Activated gamma-delta T cell treated with anti-CD3 and anti-CD28 coated beads, Interleukin-2, amount 50 U/mL, for 16 hours (primary cell): ENCODE data around the gene SPSB1.

Source experiments
- DNase-seq: peaks from one replicate; pipeline ENCODE4 v3.0.0-alpha.2; 2020; ENCODE audit warnings: low read depth

Gene SPSB1

DNA sequence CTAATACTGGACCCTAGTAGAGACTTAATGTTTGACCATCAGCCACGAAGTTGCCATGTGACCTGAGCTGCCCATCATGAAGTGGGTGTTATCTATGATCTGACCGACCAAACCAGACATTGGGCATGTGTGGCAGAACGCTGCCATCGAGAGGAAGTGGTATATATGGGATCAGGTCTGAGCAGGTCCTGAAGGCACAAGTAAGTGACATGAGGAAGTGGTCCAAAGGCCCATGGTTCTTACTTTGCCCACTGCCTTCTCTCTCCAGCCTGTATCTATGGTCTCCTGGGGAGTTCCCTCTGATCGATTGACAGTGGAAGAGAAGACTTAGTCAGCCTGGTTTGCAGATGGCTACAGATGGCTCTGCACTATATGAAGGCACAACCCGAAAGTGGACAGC, 7.9 kb downstream of the SPSB1 start:
- DNase-seq, result no peak

DNA sequence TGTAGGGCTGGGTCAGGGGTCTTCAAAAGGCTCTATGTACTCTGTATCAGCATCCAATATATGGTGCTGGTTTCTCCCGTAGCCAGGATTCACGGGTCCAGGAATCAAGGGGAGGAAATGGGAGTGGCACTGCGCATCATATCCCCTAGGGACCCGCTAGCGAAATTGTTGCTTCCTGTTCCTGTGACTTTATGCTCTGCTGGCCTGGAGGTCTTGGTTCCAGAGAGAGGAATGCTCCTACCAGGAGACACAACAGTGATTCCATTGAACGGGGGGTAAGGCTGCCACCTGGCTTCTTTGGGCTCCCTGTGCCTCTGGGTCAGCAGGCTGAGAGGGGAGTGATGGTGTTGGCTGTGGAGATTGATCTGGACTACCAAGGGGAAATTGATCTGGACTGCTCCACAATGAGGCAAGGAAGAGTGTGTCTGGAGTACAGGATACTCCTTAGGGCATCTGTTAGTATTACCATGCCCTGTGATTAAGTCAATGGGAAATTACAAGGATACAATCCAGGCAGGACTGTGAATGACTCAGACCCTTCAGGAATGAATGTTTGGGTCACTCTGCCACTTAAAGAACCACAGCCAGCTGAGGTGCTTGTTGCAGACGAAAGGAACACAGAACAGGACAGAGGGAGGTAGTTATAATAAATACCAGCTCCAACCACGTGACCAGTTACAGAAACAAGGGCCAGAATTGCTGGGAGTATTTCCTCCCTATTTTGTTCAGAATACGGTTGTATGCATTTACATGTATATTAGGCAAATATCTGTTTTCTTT, 10.2 kb downstream of the SPSB1 start:
- no peak for DNase-seq

- no peak for DNase-seq
These were observed 11.2 kb downstream of the SPSB1 start for GRCh38 chr1:9303916-9304315.

- DNase-seq, result no peak
These were observed 12.5 kb downstream of the SPSB1 start for GRCh38 chr1:9305216-9305615.

DNA sequence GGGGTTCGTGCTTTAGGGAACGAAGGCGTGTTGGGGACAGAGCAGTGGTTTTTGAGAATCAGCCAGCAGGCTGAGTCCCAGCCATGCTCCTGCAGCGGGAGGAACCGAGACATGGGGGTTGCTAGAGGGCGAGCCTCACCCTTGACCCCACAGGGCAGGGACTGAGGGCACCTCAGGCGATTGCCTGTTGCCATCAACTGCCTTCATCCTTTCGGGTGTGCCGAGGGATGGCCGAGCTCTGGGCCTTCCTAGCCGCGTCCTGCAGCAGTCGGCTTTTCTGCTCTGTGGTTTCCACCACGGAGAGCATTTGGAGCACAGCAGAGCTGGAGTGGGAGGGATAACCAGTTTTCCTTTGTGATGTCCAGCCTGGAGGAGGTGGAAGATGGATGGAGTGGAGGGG, 13.3 kb downstream of the SPSB1 start:
- no peak for DNase-seq

DNA sequence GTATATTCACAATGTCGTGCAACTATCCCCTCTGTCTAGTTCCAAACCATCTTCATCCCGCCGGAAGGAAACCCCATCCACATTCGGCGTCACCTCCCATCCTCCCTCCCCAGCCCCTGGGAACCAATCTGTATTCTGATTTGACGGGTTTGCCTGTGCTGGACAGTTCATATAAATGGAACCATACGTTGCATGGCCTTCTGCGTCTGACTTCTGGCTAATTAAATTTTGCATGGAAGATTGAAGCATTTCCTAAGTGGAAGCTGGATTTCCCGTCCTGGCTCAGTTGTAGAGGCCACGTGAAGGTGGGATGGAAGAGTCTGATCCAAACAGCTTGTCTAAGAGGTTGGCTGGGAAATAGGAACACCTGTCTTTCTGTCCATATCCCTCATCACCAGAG, 14.6 kb downstream of the SPSB1 start:
- no peak for DNase-seq

GRCh38 chr1:9308236-9308785, 15.6 kb downstream of the SPSB1 start:
- no peak for DNase-seq

DNA sequence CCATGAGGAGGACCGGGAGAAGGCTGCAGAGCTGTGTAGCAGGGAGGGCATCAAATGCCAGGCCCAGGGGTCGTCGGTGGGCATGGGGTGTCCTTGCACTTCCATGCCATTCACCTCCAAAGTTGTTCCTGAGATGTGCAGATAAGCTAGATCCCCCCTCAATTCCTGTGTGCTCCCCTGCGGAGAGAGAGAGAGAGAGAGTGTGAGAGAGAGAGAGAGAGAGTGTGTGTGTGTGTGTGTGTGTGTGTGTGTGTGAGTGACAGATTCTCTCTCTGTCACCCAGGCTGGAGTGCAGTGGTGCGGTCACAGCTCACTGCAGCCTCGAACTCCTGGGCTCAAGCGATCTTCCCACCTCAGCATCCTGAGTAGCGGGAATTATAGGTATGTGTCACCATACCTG, 16.4 kb downstream of the SPSB1 start:
- DNase-seq, result no peak

DNA sequence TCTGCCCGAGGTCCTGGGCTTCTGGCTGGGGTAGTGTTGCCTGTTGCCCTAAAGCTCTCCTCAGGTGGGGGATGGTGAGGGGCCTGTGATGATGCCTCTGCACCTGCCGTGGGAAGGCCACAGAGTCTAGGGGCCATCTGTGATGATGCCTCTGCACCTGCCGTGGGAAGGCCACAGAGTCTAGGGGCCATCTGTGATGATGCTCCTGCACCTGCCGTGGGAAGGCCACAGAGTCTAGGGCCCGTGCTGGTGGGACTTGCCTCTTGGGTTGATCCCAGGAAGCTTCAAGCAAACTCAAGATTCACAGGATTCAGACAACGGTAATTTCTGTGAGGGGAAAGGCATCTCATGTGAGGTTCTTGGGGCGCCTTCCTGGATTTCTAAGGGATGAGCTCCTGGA, 17.3 kb downstream of the SPSB1 start:
- no peak for DNase-seq

DNA sequence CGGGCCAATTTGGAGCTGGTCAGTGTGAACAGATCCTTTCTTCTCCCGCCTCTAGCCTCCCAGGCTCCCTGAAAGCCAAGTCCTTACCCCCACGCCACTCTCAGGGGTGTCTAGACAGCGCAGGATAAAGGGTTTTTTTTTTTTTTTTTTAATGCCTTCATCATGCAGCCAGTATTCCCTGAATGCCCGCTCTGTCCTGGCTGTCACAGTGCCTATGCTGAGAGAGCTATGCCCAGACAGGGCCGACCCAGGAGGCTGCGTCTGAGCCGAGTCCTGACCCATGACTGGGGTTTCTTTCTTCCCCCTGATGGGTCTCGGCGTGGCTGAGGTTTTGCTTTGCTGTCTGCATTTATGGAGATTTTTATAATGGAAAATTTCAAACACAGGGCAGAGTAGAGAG, 18.3 kb downstream of the SPSB1 start:
- no peak for DNase-seq

DNA sequence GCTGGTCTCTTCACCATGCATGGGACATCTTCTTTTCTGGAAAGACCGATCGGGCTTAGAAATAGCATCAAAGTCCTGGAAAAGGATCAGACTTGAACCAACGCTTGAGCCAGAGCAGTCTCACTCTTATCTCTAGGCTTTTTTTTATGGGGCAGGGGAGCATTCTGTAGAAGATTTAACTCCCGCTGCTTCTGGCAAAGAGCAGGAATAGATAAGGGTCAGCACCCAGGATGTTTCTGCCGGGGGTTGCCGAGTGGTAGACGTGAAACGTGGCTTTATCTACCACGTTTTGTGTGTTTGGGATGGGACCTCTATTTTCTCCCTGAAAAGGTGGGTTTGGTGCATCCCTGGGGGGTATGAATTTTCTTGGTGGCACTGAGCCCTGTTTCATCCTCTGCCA, 18.8 kb downstream of the SPSB1 start:
- no peak for DNase-seq

GRCh38 chr1:9312168-9312720, 19.6 kb downstream of the SPSB1 start:
- DNase-seq, result no peak

- no peak for DNase-seq
These were observed 20.9 kb downstream of the SPSB1 start for GRCh38 chr1:9313576-9313975.

GRCh38 chr1:9314111-9314510, 21.4 kb downstream of the SPSB1 start:
- no peak for DNase-seq

DNA sequence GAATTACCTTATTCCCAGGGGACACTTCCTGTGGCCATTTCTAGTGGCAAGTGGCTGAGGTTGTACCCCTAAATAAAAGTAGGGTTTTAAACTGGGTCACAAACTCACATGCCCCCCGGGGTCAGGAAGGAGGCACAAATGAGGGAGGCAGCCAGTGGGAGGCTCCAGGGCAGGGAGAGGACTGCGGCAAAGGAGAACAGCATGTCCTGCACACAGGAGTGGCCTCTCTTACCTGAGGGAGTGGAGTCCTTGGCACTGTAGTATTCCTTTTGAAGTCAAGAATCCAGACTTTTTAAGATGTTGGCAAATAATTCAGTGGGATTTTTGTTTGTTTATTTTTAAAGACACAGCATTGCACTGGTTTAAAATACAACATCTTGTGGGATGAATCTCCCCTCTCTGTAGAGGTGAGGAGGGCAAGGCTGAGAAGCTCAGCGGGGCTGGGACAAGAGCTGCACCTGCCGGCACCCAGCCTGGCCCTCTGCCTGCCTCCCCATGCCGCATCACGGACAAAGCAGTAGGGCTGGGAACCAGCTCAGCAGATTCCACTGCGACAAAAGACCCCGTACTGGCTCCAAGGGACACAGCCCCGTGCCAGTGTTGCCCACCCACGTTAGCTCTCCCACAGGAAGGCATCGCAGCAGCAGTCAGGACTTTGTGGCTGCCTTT, 22.2 kb downstream of the SPSB1 start:
- no peak for DNase-seq

DNA sequence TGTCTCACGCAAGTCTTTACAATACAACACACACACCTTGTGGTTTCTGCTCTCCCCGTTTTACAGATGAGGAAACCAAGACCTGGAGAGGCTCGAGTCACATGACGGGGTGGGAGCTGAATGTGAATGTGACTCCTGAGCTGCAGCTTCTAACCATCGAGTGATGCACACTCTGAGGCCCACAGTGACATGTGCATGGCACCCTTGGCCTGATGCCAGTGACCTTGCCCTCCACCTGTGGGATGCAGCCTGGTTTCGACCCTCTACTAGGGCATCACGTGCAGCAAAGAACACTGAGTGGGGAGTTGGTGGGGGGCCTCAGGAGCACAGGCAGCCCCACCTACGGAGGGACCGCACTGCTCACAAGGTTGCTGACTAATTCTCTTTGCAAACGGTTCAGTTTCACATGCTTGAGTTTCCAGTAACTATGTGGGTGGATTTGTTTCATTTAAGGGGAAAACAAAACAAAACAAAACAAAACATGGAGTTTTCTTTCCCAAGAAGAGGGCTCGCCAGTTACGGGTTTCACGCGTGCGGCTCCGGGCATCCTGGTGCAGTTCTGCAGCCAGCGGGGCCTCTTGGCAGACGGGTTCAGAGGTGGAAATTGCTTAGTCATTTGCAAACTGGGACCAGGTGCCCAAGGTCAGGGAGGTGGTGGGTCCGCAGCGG, 22.9 kb downstream of the SPSB1 start:
- DNase-seq, result peak; percentile 32

DNA sequence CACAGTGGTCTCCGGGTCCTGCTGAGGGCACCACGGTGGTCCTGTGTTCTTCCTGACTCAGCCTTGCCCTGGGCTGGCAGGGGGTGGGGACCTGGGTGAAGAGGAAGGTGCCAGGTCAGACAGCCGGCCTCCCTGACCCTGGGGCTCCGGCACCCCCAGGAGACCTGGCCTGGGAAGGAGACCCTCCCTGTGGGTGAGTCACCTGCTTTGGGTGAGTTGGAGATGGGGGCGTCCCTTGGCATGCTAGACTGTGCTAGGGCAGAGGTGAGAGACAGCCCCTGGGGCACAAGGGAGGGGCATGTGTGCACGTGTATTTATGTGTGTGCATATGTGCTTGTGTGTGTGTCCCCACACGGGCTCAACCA, 23.4 kb downstream of the SPSB1 start:
- no peak for DNase-seq

DNA sequence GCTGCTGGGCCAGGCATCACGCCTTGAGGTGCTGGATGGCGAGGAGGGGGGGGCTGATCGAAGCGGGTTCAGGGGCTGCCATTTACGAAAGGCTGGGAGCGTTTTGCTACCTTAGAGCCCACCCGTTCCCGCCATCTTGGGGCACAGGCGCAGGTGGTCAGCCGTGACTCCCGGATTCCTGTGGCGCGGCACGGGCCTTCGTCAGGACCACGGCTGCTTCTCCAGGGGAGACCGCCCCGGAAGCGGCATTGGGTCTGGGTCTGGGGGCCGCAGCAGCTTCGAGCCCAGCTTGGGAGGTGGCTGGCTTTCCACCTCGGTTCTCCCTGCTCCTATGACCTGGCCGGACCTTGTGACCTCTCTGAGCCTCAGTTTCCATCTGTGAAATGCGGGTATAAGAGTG, 23.8 kb downstream of the SPSB1 start:
- DNase-seq, result no peak

GRCh38 chr1:9317072-9317471, 24.4 kb downstream of the SPSB1 start:
- DNase-seq, result no peak

GRCh38 chr1:9317591-9318417, 25.1 kb downstream of the SPSB1 start:
- DNase-seq, result no peak

- DNase-seq, result no peak
These were observed 26.6 kb downstream of the SPSB1 start for GRCh38 chr1:9319208-9319788.
